DOHH2 (cell line): ENCODE data around the gene ATP2A1.

ENCODE experiments used
- EZH2phosphoT487 ChIP-seq: fragments of 200-600 bp; sonication (generic); IDR thresholded peaks from 2 replicates; pipeline ENCODE4 v1.6.1; 2017; ENCODE audit warnings: borderline replicate concordance, mild to moderate bottlenecking, antibody characterized with exemption, low read length, moderate library complexity, mixed read lengths
- TF ChIP-seq, protein P1 (sequence below): fragments of 200-600 bp; sonication (generic); IDR thresholded peaks from one replicate; pipeline ENCODE4 v1.5.1; 2014; ENCODE audit warnings: antibody characterized with exemption, mild to moderate bottlenecking, low read depth, low read length; ENCODE audit not compliant: poor library complexity, severe bottlenecking

- TF ChIP-seq, protein P1, sequence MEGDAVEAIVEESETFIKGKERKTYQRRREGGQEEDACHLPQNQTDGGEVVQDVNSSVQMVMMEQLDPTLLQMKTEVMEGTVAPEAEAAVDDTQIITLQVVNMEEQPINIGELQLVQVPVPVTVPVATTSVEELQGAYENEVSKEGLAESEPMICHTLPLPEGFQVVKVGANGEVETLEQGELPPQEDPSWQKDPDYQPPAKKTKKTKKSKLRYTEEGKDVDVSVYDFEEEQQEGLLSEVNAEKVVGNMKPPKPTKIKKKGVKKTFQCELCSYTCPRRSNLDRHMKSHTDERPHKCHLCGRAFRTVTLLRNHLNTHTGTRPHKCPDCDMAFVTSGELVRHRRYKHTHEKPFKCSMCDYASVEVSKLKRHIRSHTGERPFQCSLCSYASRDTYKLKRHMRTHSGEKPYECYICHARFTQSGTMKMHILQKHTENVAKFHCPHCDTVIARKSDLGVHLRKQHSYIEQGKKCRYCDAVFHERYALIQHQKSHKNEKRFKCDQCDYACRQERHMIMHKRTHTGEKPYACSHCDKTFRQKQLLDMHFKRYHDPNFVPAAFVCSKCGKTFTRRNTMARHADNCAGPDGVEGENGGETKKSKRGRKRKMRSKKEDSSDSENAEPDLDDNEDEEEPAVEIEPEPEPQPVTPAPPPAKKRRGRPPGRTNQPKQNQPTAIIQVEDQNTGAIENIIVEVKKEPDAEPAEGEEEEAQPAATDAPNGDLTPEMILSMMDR, result no peak
- TF ChIP-seq EZH2phosphoT487, result no peak
These were observed 49.5 kb downstream of the ATP2A1 start for GRCh38 chr16:28927815-28928214.
